ENCODE data around the gene ST8SIA3.

GRCh38 chr18:57397440-57398132 lies 45.2 kb downstream of the ST8SIA3 start:
- TF ChIP-seq CTCF (optimal IDR thresholded peaks at IDR 0.05 in 1 of 3, IDR thresholded peaks at IDR 0.05 in 1 of 3, conservative IDR thresholded peaks at IDR 0.05 in 1 of 3; ENCODE audit: extremely low read depth in 1 of 3, insufficient read depth in 2 of 3, low read length in 3 of 3) (no peak), EZH2 (IDR thresholded peaks at IDR 0.05; ENCODE audit: low read length) (no peak)

All from keratinocyte (primary cell).